IMR-90 (cell line): ENCODE data around the gene USP40. TPM values are rescaled to one million over a fixed set of nuclear protein-coding genes. Genes with fewer than 3 reads are reported as not detected.

ENCODE experiments used
- ATAC-seq: fragments of 200-7000 bp; cut with Tn5 transposase; 2 replicates; pipeline ENCODE4 v1.9.1; 2020; ENCODE audit warnings: low read depth, mild to moderate bottlenecking, moderate library complexity
- BruUV-seq: library from RNA; stranded (reverse); fragments of 400-500 nt; replicated peaks from 2 replicates; lab custom pipeline; 2021; lab: Mats Ljungman, UMichigan
- CTCF ChIA-PET: fragments of 300-600 bp; formaldehyde crosslinking; extraction: SDS; loops from one replicate; lab custom pipeline; 2021; ENCODE audit warnings: antibody characterized with exemption; lab: Yijun Ruan, JAX
- POLR2A ChIA-PET: fragments of 300-600 bp; sonication (Branson Sonifier 250); formaldehyde crosslinking; loops from one replicate; lab custom pipeline; 2022; ENCODE audit warnings: antibody characterized with exemption; ENCODE audit not compliant: unreplicated experiment; lab: Charles Lee
- DNase-seq: peaks from one replicate; pipeline ENCODE4 v3.0.0; 2013
- H2AFZ ChIP-seq: replicated peaks from 2 replicates; pipeline ENCODE3; 2013; ENCODE audit warnings: low read length, mild to moderate bottlenecking; ENCODE audit not compliant: poor library complexity
- H2AK5ac ChIP-seq: 2 replicates; pipeline ENCODE4 v1.6.1; 2013; ENCODE audit warnings: low read depth, low read length, inconsistent platforms
- H2AK9ac ChIP-seq: replicated peaks from 2 replicates; pipeline ENCODE3; 2013; ENCODE audit warnings: mild to moderate bottlenecking, low read depth, low read length, moderate library complexity; ENCODE audit not compliant: poor library complexity
- H2BK120ac ChIP-seq: 2 replicates; pipeline ENCODE4 v1.6.1; 2013; ENCODE audit warnings: low read depth, low read length, inconsistent platforms
- H2BK15ac ChIP-seq: 3 replicates; pipeline ENCODE4 v1.6.1; 2013; ENCODE audit warnings: low read depth, low read length, inconsistent platforms
- H2BK20ac ChIP-seq: 2 replicates; pipeline ENCODE4 v1.6.1; 2013; ENCODE audit warnings: low read depth, mild to moderate bottlenecking, inconsistent platforms, low read length, moderate library complexity
- H2BK5ac ChIP-seq: 2 replicates; pipeline ENCODE4 v1.6.1; 2013; ENCODE audit warnings: mild to moderate bottlenecking, low read depth, low read length, inconsistent platforms; ENCODE audit not compliant: poor library complexity, severe bottlenecking
- H3K14ac ChIP-seq: replicated peaks from 2 replicates; pipeline ENCODE4 v1.6.1; 2013; ENCODE audit warnings: low read depth, low read length, inconsistent platforms
- H3K18ac ChIP-seq: 2 replicates; pipeline ENCODE4 v1.6.1; 2013; ENCODE audit warnings: low read depth, low read length, control low read depth
- H3K23ac ChIP-seq: 2 replicates; pipeline ENCODE4 v1.6.1; 2013; ENCODE audit warnings: low read depth, low read length, inconsistent platforms
- H3K27ac ChIP-seq: 2 replicates; pipeline ENCODE4 v1.5.1; 2013; ENCODE audit warnings: mild to moderate bottlenecking, control low read depth, low read length; ENCODE audit not compliant: insufficient read depth
- H3K27me3 ChIP-seq: 2 replicates; pipeline ENCODE4 v1.6.1; 2013; ENCODE audit warnings: low read length; ENCODE audit not compliant: control insufficient read depth, insufficient read depth
- H3K36me3 ChIP-seq: 2 replicates; pipeline ENCODE4 v1.6.1; 2013; ENCODE audit warnings: low read length, mixed read lengths; ENCODE audit not compliant: control insufficient read depth, insufficient read depth
- H3K4ac ChIP-seq: 2 replicates; pipeline ENCODE4 v1.6.1; 2013; ENCODE audit warnings: low read depth, low read length, inconsistent platforms
- H3K4me1 ChIP-seq: 2 replicates; pipeline ENCODE4 v1.6.1; 2013; ENCODE audit warnings: low read length, mixed read lengths; ENCODE audit not compliant: control insufficient read depth, insufficient read depth
- H3K4me2 ChIP-seq: 2 replicates; pipeline ENCODE4 v1.6.1; 2013; ENCODE audit warnings: low read depth, mild to moderate bottlenecking, control low read depth, low read length, moderate library complexity
- H3K4me3 ChIP-seq: 2 replicates; pipeline ENCODE4 v1.5.1; 2013; ENCODE audit warnings: low read depth, mild to moderate bottlenecking, control low read depth, low read length, moderate library complexity; ENCODE audit not compliant: insufficient read depth
- H3K56ac ChIP-seq: 2 replicates; pipeline ENCODE4 v1.6.1; 2013; ENCODE audit warnings: low read length, inconsistent platforms; ENCODE audit not compliant: insufficient read depth; ENCODE audit errors: extremely low read depth
- H3K79me1 ChIP-seq, 2 experiments: 2 replicates each; pipeline ENCODE4 v1.6.1; 2013; ENCODE audit warnings: low read length in 2 of 2, inconsistent platforms in 1 of 2, low read depth in 1 of 2
- H3K9ac ChIP-seq: 2 replicates; pipeline ENCODE4 v1.6.1; 2013; ENCODE audit warnings: low read depth, low read length, control low read depth
- H3K9me1 ChIP-seq: 2 replicates; pipeline ENCODE4 v1.6.1; 2013; ENCODE audit warnings: low read length, inconsistent platforms; ENCODE audit not compliant: insufficient read depth
- H3K9me3 ChIP-seq: 2 replicates; pipeline ENCODE4 v1.6.1; 2013; ENCODE audit warnings: low read length; ENCODE audit not compliant: control insufficient read depth, insufficient read depth
- H4K20me1 ChIP-seq: 2 replicates; pipeline ENCODE4 v1.6.1; 2013; ENCODE audit warnings: low read length, inconsistent platforms; ENCODE audit not compliant: insufficient read depth
- H4K5ac ChIP-seq: 2 replicates; pipeline ENCODE4 v1.6.1; 2013; ENCODE audit warnings: mild to moderate bottlenecking, low read depth, low read length, control low read depth
- H4K8ac ChIP-seq, 2 experiments: 2 replicates each; pipeline ENCODE4 v1.6.1; 2013; ENCODE audit warnings: low read depth in 2 of 2, low read length in 2 of 2, control low read depth in 1 of 2, inconsistent platforms in 1 of 2
- H4K91ac ChIP-seq: 2 replicates; pipeline ENCODE4 v1.6.1; 2013; ENCODE audit warnings: low read depth, low read length, inconsistent platforms; ENCODE audit not compliant: insufficient read depth
- MAFK ChIP-seq: IDR thresholded peaks from 2 replicates; pipeline ENCODE4 v1.6.1; 2012; ENCODE audit warnings: low read depth, low read length, improper control_type of control experiment
- MAZ ChIP-seq: IDR thresholded peaks from 2 replicates; pipeline ENCODE4 v1.6.1; 2012; ENCODE audit warnings: low read depth, mild to moderate bottlenecking, low read length, improper control_type of control experiment, moderate library complexity, borderline replicate concordance
- MXI1 ChIP-seq: IDR thresholded peaks from 2 replicates; pipeline ENCODE4 v1.6.1; 2012; ENCODE audit warnings: low read depth, mild to moderate bottlenecking, low read length, moderate library complexity, borderline replicate concordance
- NFE2L2 ChIP-seq: fragments of 150-350 bp; IDR thresholded peaks from 2 replicates; pipeline ENCODE4 v1.6.1; 2016; ENCODE audit warnings: low read depth, mild to moderate bottlenecking, low read length
- SMC3 ChIP-seq: fragments of 150-350 bp; IDR thresholded peaks from 2 replicates; pipeline ENCODE4 v1.6.1; 2016; ENCODE audit warnings: low read depth, mild to moderate bottlenecking, antibody characterized with exemption, low read length, moderate library complexity
- WGBS, 2 experiments: methylation state at CpG; one replicate each; pipeline versions ENCODE4 v1.1.5 to v1.1.7; 2013; ENCODE audit warnings: missing lambda C conversion rate in 2 of 2; ENCODE audit not compliant: insufficient read length in 1 of 2; ENCODE audit errors: extremely low coverage in 2 of 2; 5-methylcytosine and 5-hydroxymethylcytosine counted together
- dilution Hi-C: fragments of 300-500 bp; cut with HindIII; formaldehyde crosslinking; loops from one replicate; pipeline ENCODE4 v1.14.3; 2018; ENCODE audit warnings: low sequenced_read_pairs; ENCODE audit not compliant: unreplicated experiment
- in situ Hi-C: fragments of 300-500 bp; cut with MboI; formaldehyde crosslinking; loops from 3 replicates; pipeline ENCODE4 v1.14.3; 2019; ENCODE audit warnings: low sequenced_read_pairs, inconsistent platforms, mixed read lengths
- intact Hi-C: fragments of 100-400 bp; cut with micrococcal nuclease; formaldehyde crosslinking; loops from 2 replicates; pipeline ENCODE4 v1.10.0; 2022
- polyA plus RNA-seq, 3 experiments: library from polyadenylated mRNA; depleted of rRNA; stranded (reverse); fragments of >200 nt; gene quantifications; 2 replicates each; pipeline ENCODE4 v1.2.3, GENCODE V29; 2012; ENCODE audit warnings: low replicate concordance in 1 of 3
- total RNA-seq: library from RNA; depleted of rRNA; stranded (reverse); fragments of >200 nt; gene quantifications from 2 replicates; pipeline ENCODE4 v1.2.3, GENCODE V29; 2012
- TF ChIP-seq, protein P1 (sequence below): fragments of 150-350 bp; IDR thresholded peaks from 2 replicates; pipeline ENCODE4 v1.6.1; 2016; ENCODE audit warnings: low read depth, mild to moderate bottlenecking, low read length, moderate library complexity, borderline replicate concordance
- TF ChIP-seq, protein P2 (sequence below): fragments of 150-350 bp; IDR thresholded peaks from 2 replicates; pipeline ENCODE4 v1.6.1; 2017; ENCODE audit warnings: mild to moderate bottlenecking, antibody characterized with exemption, low read length, low read depth

Gene USP40
- total and polyA plus RNA-seq, 2 of the 4 experiments (the other 2 are of a cell fraction): 30.1 to 30.8 TPM

DNA sequence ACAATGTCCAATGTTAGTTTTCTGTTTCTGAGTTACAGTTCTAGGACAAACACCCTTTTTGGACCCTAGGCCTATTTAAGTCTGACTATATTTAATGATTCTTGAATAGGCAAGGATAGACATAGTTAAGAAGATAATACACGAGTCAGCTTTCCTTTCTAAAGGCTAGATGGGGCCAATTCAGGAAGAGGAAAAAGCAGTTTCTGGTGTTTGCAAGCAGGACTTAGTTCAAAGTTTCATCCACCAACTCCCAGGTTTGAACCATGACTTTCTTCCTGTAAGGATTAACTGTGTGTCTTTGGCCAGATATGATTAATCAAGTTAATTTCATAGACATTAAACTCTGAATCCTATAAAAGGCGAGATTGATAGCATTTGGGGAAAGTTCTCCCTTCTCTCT is 66.7 kb downstream of the USP40 start:
- intact Hi-C loops (no loop called here), dilution Hi-C loops (no loop called here), in situ Hi-C loops (no loop called here)
- no peak overlapping the region for H3K14ac ChIP-seq
- no peaks in the 10 kb centered on the region for H3K27me3 ChIP-seq
- H4K8ac ChIP-seq: no peak overlapping the region
- CTCF ChIA-PET: no interaction called here
- H2BK5ac ChIP-seq: no peak overlapping the region
- no CpG with 5 or more reads among the region's 2 CpGs for WGBS, 2 experiments
- DNase-seq (no peak), ATAC-seq (no peak)
- H2AK9ac ChIP-seq: no peak overlapping the region
- POLR2A ChIA-PET: no interaction called here
- no peak overlapping the region for H4K5ac ChIP-seq
- H4K20me1 ChIP-seq: no peaks in the 10 kb centered on the region
- no peak overlapping the region for H3K18ac ChIP-seq
- TF ChIP-seq SMC3 (no peak), MXI1 (no peak), MAFK (no peak), MAZ (no peak), NFE2L2 (no peak)
- TF ChIP-seq, protein P1, sequence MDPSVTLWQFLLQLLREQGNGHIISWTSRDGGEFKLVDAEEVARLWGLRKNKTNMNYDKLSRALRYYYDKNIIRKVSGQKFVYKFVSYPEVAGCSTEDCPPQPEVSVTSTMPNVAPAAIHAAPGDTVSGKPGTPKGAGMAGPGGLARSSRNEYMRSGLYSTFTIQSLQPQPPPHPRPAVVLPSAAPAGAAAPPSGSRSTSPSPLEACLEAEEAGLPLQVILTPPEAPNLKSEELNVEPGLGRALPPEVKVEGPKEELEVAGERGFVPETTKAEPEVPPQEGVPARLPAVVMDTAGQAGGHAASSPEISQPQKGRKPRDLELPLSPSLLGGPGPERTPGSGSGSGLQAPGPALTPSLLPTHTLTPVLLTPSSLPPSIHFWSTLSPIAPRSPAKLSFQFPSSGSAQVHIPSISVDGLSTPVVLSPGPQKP: no peak
- TF ChIP-seq, protein P2, sequence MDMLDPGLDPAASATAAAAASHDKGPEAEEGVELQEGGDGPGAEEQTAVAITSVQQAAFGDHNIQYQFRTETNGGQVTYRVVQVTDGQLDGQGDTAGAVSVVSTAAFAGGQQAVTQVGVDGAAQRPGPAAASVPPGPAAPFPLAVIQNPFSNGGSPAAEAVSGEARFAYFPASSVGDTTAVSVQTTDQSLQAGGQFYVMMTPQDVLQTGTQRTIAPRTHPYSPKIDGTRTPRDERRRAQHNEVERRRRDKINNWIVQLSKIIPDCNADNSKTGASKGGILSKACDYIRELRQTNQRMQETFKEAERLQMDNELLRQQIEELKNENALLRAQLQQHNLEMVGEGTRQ: no peak
- H3K9ac ChIP-seq: no peak overlapping the region
- H4K91ac ChIP-seq: no peak overlapping the region
- H2AFZ ChIP-seq: no peak overlapping the region
- H2BK15ac ChIP-seq: no peak overlapping the region
- no peak overlapping the region for H3K27ac ChIP-seq
- peaks cover 0 to 4% of the 10 kb centered on the region in 2 experiments; a peak in 1 of 4 replicates for H3K79me1 ChIP-seq
- H3K36me3 ChIP-seq: peaks cover 9% of the 10 kb centered on the region; the same call in 1 of the 2 replicates
- no peak overlapping the region for H3K4ac ChIP-seq
- no peak overlapping the region for H2BK20ac ChIP-seq
- no peak overlapping the region for H3K56ac ChIP-seq
- BruUV-seq: no TSS peak
- H2BK120ac ChIP-seq: no peak overlapping the region
- peaks cover 2% of the 10 kb centered on the region; the same call in 1 of the 2 replicates for H3K4me1 ChIP-seq
- no peak overlapping the region for H3K23ac ChIP-seq
- H3K4me2 ChIP-seq: no peak overlapping the region
- H3K9me1 ChIP-seq: no peaks in the 10 kb centered on the region
- H3K9me3 ChIP-seq: peaks cover 4% of the 10 kb centered on the region; the same call in 1 of the 2 replicates
- no peak overlapping the region for H3K4me3 ChIP-seq
- H2AK5ac ChIP-seq: no peak overlapping the region
